Neural crest cell (in vitro differentiated cells): Measurements from ENCODE around the gene PLCH1. TPM values are rescaled to one million over a fixed set of nuclear protein-coding genes. Genes with fewer than 3 reads are reported as not detected.

Experiments used
- DNase-seq: peaks from one replicate; pipeline ENCODE4 v3.0.0; 2021; ENCODE audit warnings: low read depth, mixed read lengths, low spot score
- H3K27ac Mint-ChIP-seq: one replicate; pipeline ENCODE4 v1.8.0; 2021; ENCODE audit warnings: mild to moderate bottlenecking, mixed read lengths; ENCODE audit not compliant: unreplicated experiment
- H3K27me3 Mint-ChIP-seq: 2 replicates; pipeline ENCODE4 v1.8.0; 2021; ENCODE audit warnings: low read depth, mild to moderate bottlenecking, mixed read lengths
- H3K36me3 Mint-ChIP-seq: 2 replicates; pipeline ENCODE4 v1.8.0; 2021; ENCODE audit warnings: low read depth, mild to moderate bottlenecking, mixed read lengths
- H3K4me1 Mint-ChIP-seq: 2 replicates; pipeline ENCODE4 v1.8.0; 2021; ENCODE audit warnings: mixed read lengths
- H3K4me3 Mint-ChIP-seq: one replicate; pipeline ENCODE4 v1.8.0; 2021; ENCODE audit warnings: mild to moderate bottlenecking, mixed read lengths
- H3K9me3 Mint-ChIP-seq: 2 replicates; pipeline ENCODE4 v1.8.0; 2021; ENCODE audit warnings: mixed read lengths
- CTCF ChIP-seq: fragments of 200-600 bp; sonication (generic); conservative IDR thresholded peaks from 2 replicates; pipeline ENCODE4 v1.5.0; 2021; ENCODE audit warnings: antibody characterized with exemption, mild to moderate bottlenecking
- long read RNA-seq: library from polyadenylated mRNA; unstranded; transcript quantifications from one replicate; pipeline ENCODE4 v2.0.0, GENCODE V29; 2020
- total RNA-seq: library from RNA; stranded (reverse); gene quantifications from 2 replicates; pipeline ENCODE4 v1.2.1, GENCODE V29; 2021

PLCH1 gene
- total RNA-seq: 21.4 and 22.4 TPM in 2 replicates
- long read RNA-seq, full-length matches to known transcripts: 4 of 45 reads
- long read RNA-seq, partial matches to known transcripts: 34 of 45 reads
- long read RNA-seq, other reads (novel, unspliced or antisense): 7 of 45 reads

GRCh38 chr3:155744626-155745324, at the start of gene PLCH1:
PLCH1 (minus strand) TSS chr3:155745071; CDS start chr3:155704224, 40,847 bp downstream.
- no peaks in the 10 kb centered on the region for H3K36me3 Mint-ChIP-seq
- peaks cover 72% of the 10 kb centered on the region for H3K4me1 Mint-ChIP-seq
- peak within 1 kb of the TSS; percentile 99 for H3K4me3 Mint-ChIP-seq
- no peak for TF ChIP-seq CTCF
- peak; percentile 75 for DNase-seq
- peak within 1 kb of the TSS; percentile 94 for H3K27ac Mint-ChIP-seq
- H3K9me3 Mint-ChIP-seq: no peaks in the 10 kb centered on the region
- H3K27me3 Mint-ChIP-seq: peaks cover 27% of the 10 kb centered on the region

GRCh38 chr3:155792532-155792931, 47.7 kb upstream of the PLCH1 start:
- no peaks in the 10 kb centered on the region for H3K27me3 Mint-ChIP-seq
- peaks cover 61% of the 10 kb centered on the region for H3K36me3 Mint-ChIP-seq
- H3K27ac Mint-ChIP-seq: no peak overlapping the region
- H3K4me3 Mint-ChIP-seq: no peak overlapping the region
- TF ChIP-seq CTCF: no peak
- no peak for DNase-seq
- H3K9me3 Mint-ChIP-seq: peaks cover 10% of the 10 kb centered on the region
- H3K4me1 Mint-ChIP-seq: peaks cover 5% of the 10 kb centered on the region

GRCh38 chr3:155791190-155791589, 46.3 kb upstream of the PLCH1 start:
- TF ChIP-seq CTCF: no peak
- no peaks in the 10 kb centered on the region for H3K27me3 Mint-ChIP-seq
- H3K4me1 Mint-ChIP-seq: peaks cover 5% of the 10 kb centered on the region
- peaks cover 3% of the 10 kb centered on the region for H3K9me3 Mint-ChIP-seq
- no peak for DNase-seq
- H3K4me3 Mint-ChIP-seq: no peak overlapping the region
- H3K27ac Mint-ChIP-seq: peak overlapping the region; percentile 81
- peaks cover 49% of the 10 kb centered on the region for H3K36me3 Mint-ChIP-seq

GRCh38 chr3:155790272-155790925, 45.5 kb upstream of the PLCH1 start:
- DNase-seq: no peak
- TF ChIP-seq CTCF: no peak
- Mint-ChIP-seq H3K36me3 (peaks cover 45% of the 10 kb centered on the region), H3K4me1 (peaks cover 5% of the 10 kb centered on the region), H3K27ac (peak overlapping the region; percentile 81), H3K4me3 (no peak overlapping the region), H3K9me3 (no peaks in the 10 kb centered on the region), H3K27me3 (no peaks in the 10 kb centered on the region)

GRCh38 chr3:155785662-155786295, 40.9 kb upstream of the PLCH1 start:
- Mint-ChIP-seq H3K27me3 (no peaks in the 10 kb centered on the region), H3K9me3 (peaks cover 7% of the 10 kb centered on the region), H3K36me3 (peaks cover 22% of the 10 kb centered on the region), H3K27ac (no peak overlapping the region), H3K4me1 (peaks cover 5% of the 10 kb centered on the region), H3K4me3 (no peak overlapping the region)
- no peak for TF ChIP-seq CTCF
- DNase-seq: no peak
